ENCODE measurements around the gene SH3YL1.

The SH3YL1 gene

DNA sequence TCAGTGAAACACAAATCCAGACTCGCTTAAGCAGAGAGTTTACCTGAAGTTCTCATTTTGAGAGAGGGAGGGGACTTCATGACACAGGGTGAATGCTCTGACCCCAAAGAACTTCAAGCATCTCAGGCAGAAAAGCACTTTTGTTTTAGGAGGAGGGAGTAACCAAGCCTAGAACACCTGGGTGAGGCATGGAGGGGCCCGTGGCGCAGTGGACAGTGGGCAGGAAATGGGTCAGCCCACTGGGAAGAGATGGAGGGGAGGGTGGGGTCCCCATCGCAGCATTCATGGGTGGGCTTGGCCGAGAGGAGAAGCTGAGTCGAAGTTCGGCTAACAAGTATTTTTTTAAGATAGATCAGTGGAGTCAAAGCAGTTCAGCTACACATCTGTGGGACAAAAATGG, 67.9 kb downstream of the SH3YL1 start:
- TF ChIP-seq, protein P1, sequence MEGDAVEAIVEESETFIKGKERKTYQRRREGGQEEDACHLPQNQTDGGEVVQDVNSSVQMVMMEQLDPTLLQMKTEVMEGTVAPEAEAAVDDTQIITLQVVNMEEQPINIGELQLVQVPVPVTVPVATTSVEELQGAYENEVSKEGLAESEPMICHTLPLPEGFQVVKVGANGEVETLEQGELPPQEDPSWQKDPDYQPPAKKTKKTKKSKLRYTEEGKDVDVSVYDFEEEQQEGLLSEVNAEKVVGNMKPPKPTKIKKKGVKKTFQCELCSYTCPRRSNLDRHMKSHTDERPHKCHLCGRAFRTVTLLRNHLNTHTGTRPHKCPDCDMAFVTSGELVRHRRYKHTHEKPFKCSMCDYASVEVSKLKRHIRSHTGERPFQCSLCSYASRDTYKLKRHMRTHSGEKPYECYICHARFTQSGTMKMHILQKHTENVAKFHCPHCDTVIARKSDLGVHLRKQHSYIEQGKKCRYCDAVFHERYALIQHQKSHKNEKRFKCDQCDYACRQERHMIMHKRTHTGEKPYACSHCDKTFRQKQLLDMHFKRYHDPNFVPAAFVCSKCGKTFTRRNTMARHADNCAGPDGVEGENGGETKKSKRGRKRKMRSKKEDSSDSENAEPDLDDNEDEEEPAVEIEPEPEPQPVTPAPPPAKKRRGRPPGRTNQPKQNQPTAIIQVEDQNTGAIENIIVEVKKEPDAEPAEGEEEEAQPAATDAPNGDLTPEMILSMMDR (IDR thresholded peaks at IDR 0.05) = no peak

DNA sequence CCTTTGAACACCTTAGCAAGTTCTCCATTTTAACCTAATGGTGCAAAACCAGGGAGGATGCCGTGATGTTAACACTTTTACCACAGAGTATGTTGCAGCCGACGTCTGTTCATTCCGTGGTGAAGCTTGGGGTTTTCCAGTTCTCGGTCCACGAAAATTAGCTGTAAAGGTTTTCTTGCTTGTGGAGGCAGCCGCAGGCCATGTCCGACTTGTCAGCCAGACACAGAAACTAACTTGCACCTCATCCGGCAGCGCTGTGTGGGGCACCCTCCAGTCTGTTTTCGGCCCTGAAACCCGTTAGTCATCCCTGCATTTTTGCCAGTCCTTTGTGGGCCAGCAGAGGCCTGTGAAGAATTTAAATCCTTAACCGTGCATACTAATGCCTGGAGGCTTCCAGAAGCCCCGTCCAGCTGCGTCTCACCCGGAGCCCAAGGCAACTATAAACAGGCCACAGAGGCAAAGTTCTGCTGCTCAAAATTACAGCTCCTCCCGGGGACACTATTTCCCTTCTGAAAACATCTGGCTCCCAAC, 70.6 kb downstream of the SH3YL1 start:
- TF ChIP-seq, protein P1 (IDR thresholded peaks at IDR 0.05) = no peak

DNA sequence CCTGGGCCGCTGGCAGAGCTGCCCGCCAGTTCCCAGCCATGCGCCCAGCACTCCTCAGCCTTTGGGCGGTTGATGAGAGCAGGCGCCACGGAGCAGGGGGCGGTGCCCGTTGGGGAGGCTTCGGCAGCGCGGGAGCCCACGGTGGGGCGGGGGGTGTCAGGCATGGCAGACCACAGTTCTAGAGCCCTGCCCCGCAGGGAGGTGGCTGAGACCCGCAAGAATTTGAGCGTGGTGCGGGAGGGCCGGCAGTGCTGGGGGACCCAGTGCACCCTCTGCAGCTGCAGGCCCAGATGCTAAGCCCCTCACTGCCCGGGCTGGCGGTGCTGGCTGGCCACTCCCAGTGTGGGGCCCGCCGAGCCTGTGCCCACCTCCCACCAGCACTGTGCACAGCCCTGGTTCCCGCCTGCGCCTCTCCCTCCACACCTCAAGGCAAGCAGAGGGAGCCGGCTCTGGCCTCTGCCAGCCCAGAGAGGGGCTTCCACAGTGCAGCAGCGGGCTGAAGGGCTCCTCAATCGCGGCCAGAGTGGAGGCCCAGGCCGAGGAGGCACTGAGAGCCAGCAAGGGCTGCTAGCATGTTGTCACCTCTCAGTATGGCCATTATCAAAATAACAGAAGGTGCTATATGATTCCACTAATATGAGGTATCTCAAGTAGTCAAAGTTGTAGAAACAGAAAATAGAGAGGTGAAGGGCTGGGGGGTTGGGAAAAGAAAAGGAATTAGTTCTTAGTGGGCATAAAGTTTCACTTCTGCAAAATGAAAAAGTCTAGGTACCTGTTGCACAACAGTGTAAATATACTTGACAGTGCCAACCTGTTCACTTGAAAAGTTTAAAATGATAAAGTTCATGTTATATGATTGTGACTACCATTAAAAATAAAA, 72.3 kb downstream of the SH3YL1 start:
- TF ChIP-seq, protein P1 (IDR thresholded peaks at IDR 0.05) = no peak

DNA sequence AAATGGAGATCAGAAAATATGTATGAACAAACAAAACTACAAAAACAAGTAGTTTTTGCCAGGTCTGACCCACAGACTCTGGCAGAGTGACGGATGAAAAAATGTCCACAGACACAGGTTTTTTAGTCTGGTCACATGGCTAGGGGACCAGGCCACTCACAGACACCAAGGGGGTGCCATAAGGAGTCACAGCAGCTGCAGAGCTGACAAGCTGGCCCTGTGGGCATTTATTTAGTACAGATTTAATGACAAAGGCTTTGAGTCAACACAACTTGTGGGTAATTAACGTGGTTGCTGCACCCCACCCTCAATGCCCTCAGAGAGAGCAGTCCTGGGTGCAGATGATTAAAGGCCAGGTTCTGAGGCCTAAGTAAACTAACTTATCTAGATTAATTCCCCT, 76.0 kb downstream of the SH3YL1 start:
- TF ChIP-seq, protein P1 (IDR thresholded peaks at IDR 0.05) = no peak

DNA sequence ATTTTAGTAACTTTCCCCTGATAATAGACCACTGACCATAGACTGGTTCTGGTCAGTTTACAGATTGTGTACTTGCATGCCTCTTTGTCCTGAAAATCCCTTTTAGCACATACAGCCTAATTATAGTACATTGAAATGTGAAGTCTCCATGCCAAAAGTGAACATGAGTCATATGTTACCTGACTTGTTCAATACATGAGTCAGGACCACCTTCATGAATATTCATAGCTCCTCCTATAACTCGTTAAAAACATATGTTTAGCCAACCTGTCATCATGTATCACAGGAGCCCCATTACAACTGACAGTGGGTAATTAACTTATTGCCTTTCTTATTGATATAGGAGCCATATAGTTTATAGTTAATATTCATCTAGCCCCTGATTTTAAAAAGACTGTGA, 78.6 kb downstream of the SH3YL1 start:
- TF ChIP-seq, protein P1 (IDR thresholded peaks at IDR 0.05) = no peak

DNA sequence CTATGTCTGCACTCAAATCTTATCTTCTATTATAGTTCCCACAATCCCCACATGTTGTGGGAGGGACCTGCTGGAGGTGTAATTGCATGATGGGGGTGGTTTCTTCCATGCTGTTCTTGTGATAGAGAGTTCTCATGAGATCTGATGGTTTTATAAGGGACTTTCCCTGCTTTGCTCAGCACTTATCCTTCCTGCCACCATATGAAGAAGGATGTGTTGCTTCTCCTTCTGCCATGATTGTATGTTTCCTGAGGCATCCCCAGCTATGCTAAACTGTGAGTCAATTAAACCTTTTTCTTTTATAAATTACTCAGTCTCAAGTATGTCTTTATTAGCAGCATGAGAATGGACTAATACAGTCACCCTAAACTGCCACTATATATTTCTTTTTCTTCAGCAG, 79.1 kb downstream of the SH3YL1 start:
- TF ChIP-seq, protein P1 (IDR thresholded peaks at IDR 0.05) = no peak

DNA sequence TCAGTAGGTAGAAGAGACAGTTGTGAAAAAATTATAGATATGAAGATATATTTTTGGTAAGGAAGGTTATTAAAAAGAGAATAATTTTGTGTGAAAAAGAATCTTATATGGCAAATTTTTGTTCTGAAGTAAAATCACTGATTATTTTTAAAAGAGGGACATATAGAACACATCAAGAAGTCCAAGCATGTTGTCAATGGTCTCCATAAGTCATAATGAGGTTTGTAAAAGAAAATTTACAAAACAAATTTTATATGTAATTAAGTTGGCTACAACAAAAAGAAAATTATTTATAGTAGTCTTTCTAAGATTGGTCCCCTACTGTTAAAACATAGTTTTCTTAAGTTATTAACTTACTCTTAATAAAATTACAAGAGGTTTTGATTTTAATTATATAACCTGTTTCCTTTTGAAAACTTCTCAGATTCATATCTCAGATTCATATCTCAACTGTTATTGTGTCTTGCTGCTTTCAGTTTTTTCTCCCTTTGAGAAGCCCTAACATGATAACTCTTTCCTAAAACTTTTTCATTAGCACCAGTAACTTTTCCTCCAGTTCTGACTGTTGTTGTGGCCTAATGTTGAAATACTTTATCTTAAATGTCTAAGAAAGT, 81.2 kb downstream of the SH3YL1 start:
- TF ChIP-seq, protein P1 (IDR thresholded peaks at IDR 0.05) = no peak
